HepG2 (cell line): ENCODE data around the gene RNASE7. TPM values are rescaled to one million over a fixed set of nuclear protein-coding genes. Genes with fewer than 3 reads are reported as not detected.

ENCODE experiments used
- ARNT ChIP-seq: fragments of 450-650 bp; IDR thresholded peaks from 2 replicates; pipeline ENCODE4 v1.6.1; 2017
- EHMT2 ChIP-seq: fragments of 200-600 bp; sonication (generic); IDR thresholded peaks from 2 replicates; pipeline ENCODE4 v1.7.0; 2017; ENCODE audit warnings: antibody characterized with exemption, low read depth, low read length, borderline replicate concordance
- HNF4A ChIP-seq: sonication (generic); formaldehyde crosslinking; IDR thresholded peaks from 2 replicates; pipeline ENCODE4 v1.4.0; 2020; ENCODE audit warnings: missing genetic modification reagents
- HOXA9 ChIP-seq: sonication (generic); formaldehyde crosslinking; IDR thresholded peaks from 2 replicates; pipeline ENCODE4 v1.8.1; 2022; ENCODE audit warnings: missing genetic modification reagents, mild to moderate bottlenecking, moderate library complexity, borderline replicate concordance
- IKZF4 ChIP-seq: sonication (generic); formaldehyde crosslinking; IDR thresholded peaks from 2 replicates; pipeline ENCODE4 v1.5.1; 2020; ENCODE audit warnings: borderline replicate concordance, mild to moderate bottlenecking, low read depth, missing genetic modification reagents; ENCODE audit errors: not compliant biosample characterization
- LCORL ChIP-seq, 2 experiments: fragments of 450-650 bp in 1 of 2; sonication (generic) in 1 of 2; formaldehyde crosslinking in 1 of 2; IDR thresholded peaks; 2 replicates each; pipeline versions ENCODE4 v1.5.0 to v1.6.1; 2017 to 2020; ENCODE audit warnings: antibody characterized with exemption in 1 of 2, missing genetic modification reagents in 1 of 2
- TEAD2 ChIP-seq: sonication (generic); formaldehyde crosslinking; IDR thresholded peaks from 2 replicates; pipeline ENCODE4 v1.9.0; 2021; ENCODE audit warnings: missing genetic modification reagents
- ZNF367 ChIP-seq: sonication (generic); formaldehyde crosslinking; IDR thresholded peaks from 2 replicates; pipeline ENCODE4 v1.4.0; 2020; ENCODE audit warnings: missing genetic modification reagents, borderline replicate concordance
- ZNF530 ChIP-seq: sonication (generic); formaldehyde crosslinking; IDR thresholded peaks from 2 replicates; pipeline ENCODE4 v1.5.0; 2020; ENCODE audit warnings: low read depth, mild to moderate bottlenecking, missing genetic modification reagents
- ZNF558 ChIP-seq: sonication (generic); formaldehyde crosslinking; IDR thresholded peaks from 2 replicates; pipeline ENCODE4 v1.9.0; 2022; ENCODE audit warnings: mild to moderate bottlenecking, missing genetic modification reagents, borderline replicate concordance
- ZNF816 ChIP-seq: sonication (generic); formaldehyde crosslinking; IDR thresholded peaks from 2 replicates; pipeline ENCODE4 v1.8.0; 2022; ENCODE audit warnings: missing genetic modification reagents, mild to moderate bottlenecking, borderline replicate concordance
- polyA plus RNA-seq, 8 experiments: library from polyadenylated mRNA; depleted of rRNA in 3 of 8; stranded (reverse) in 7 of 8; unstranded in 1 of 8; fragments of >200 nt; fragmentation: Illumina TruSeq in 4 of 8; extraction: Trizol in 4 of 8; gene quantifications; 2 replicates each; pipeline versions ENCODE4 v1.2.1 to v1.2.3, GENCODE V29; 2011 to 2016; ENCODE audit warnings: low read depth in 4 of 8, missing spikeins in 1 of 8, mixed read lengths in 1 of 8; ENCODE audit not compliant: insufficient read depth in 1 of 8
- total RNA-seq, 5 experiments: library from RNA; depleted of rRNA; stranded (reverse); fragments of >200 nt; fragmentation: Illumina TruSeq; extraction: Trizol; gene quantifications; 2 replicates each; pipeline ENCODE4 v1.2.3, GENCODE V29; 2016; ENCODE audit warnings: low read depth in 1 of 5
- TF ChIP-seq, protein P1 (sequence below): IDR thresholded peaks from 2 replicates; pipeline ENCODE4 v1.6.1; 2016; ENCODE audit warnings: missing compliant biosample characterization, missing genetic modification reagents, borderline replicate concordance
- TF ChIP-seq, protein P2 (sequence below): sonication (generic); formaldehyde crosslinking; IDR thresholded peaks from 2 replicates; pipeline ENCODE4 v1.8.1; 2023; ENCODE audit warnings: mild to moderate bottlenecking, missing genetic modification reagents
- TF ChIP-seq, protein P3 (sequence below): sonication (generic); formaldehyde crosslinking; IDR thresholded peaks from 2 replicates; pipeline ENCODE4 v1.8.0; 2022; ENCODE audit warnings: mild to moderate bottlenecking, missing genetic modification reagents
- TF ChIP-seq, protein P4 (sequence below): sonication (generic); formaldehyde crosslinking; IDR thresholded peaks from 2 replicates; pipeline ENCODE4 v1.9.0; 2021; ENCODE audit warnings: mild to moderate bottlenecking, missing genetic modification reagents

RNASE7 gene
- total and polyA plus RNA-seq, 2 of the 13 experiments (the other 11 are each of a cell fraction or from before 2014, with no cell fraction given): 0.04 TPM; not detected in 1

DNA sequence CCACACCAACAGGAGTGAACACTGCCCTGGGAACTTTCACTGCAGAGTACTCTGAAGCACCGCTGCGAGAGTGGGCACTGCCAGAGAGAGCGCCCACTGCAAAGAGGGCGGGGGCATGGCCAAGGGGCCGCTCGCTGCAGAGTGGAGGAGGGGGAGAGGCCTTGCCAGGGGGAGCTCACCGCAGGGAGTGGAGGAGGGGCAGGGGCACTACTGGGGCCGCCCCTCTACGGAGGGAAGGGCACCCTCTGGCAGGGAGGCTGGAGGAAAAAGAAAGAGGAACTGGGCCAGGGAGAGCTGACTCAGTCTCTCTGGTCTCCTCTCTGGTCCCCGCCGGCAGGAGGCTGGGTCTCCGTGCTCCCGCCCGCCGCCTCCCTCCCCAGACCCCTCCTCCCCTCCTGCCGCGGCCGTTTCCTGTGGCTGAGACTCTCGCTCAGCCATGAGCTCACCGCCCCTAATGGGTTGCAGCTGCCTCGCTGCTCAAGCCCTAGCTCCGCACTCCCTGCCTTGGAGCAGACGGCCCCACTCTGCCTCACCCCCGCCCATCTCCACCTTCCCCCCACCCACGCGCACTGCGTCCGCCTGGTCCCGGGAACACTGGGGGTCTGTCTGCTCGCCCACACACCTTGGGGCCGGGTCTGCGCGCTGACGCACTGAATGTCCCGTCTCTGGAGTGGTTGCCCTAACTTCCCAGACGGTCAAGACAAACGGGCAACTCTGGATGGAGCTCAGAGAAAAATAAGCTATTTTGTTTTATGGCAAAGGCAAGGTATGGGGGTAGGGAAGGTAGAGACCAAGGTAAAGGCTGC, 29.3 kb downstream of the RNASE7 start (continued):
- TF ChIP-seq LCORL (IDR thresholded peaks at IDR 0.05) (no peak), LCORL (CRISPR knock-in tag; IDR thresholded peaks at IDR 0.05) (peak; percentile 48; the same call in 1 of the 2 replicates), ZNF530 (CRISPR knock-in tag) (no peak), ARNT (no peak), ZNF558 (CRISPR knock-in tag) (no peak), ZNF367 (CRISPR knock-in tag) (no peak), TEAD2 (CRISPR knock-in tag) (no peak), HOXA9 (CRISPR knock-in tag) (no peak; the same call in none of the 2 replicates), HNF4A (CRISPR knock-in tag) (no peak), EHMT2 (no peak), IKZF4 (CRISPR knock-in tag) (no peak), ZNF816 (CRISPR knock-in tag) (no peak)
- TF ChIP-seq, protein P1, sequence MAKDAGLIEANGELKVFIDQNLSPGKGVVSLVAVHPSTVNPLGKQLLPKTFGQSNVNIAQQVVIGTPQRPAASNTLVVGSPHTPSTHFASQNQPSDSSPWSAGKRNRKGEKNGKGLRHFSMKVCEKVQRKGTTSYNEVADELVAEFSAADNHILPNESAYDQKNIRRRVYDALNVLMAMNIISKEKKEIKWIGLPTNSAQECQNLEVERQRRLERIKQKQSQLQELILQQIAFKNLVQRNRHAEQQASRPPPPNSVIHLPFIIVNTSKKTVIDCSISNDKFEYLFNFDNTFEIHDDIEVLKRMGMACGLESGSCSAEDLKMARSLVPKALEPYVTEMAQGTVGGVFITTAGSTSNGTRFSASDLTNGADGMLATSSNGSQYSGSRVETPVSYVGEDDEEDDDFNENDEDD (CRISPR knock-in tag): peak; percentile 23; the same call in 1 of the 2 replicates
- TF ChIP-seq, protein P2, sequence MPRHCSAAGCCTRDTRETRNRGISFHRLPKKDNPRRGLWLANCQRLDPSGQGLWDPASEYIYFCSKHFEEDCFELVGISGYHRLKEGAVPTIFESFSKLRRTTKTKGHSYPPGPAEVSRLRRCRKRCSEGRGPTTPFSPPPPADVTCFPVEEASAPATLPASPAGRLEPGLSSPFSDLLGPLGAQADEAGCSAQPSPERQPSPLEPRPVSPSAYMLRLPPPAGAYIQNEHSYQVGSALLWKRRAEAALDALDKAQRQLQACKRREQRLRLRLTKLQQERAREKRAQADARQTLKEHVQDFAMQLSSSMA (CRISPR knock-in tag): no peak
- TF ChIP-seq, protein P3, sequence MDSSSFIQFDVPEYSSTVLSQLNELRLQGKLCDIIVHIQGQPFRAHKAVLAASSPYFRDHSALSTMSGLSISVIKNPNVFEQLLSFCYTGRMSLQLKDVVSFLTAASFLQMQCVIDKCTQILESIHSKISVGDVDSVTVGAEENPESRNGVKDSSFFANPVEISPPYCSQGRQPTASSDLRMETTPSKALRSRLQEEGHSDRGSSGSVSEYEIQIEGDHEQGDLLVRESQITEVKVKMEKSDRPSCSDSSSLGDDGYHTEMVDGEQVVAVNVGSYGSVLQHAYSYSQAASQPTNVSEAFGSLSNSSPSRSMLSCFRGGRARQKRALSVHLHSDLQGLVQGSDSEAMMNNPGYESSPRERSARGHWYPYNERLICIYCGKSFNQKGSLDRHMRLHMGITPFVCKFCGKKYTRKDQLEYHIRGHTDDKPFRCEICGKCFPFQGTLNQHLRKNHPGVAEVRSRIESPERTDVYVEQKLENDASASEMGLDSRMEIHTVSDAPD (CRISPR knock-in tag): no peak
- TF ChIP-seq, protein P4, sequence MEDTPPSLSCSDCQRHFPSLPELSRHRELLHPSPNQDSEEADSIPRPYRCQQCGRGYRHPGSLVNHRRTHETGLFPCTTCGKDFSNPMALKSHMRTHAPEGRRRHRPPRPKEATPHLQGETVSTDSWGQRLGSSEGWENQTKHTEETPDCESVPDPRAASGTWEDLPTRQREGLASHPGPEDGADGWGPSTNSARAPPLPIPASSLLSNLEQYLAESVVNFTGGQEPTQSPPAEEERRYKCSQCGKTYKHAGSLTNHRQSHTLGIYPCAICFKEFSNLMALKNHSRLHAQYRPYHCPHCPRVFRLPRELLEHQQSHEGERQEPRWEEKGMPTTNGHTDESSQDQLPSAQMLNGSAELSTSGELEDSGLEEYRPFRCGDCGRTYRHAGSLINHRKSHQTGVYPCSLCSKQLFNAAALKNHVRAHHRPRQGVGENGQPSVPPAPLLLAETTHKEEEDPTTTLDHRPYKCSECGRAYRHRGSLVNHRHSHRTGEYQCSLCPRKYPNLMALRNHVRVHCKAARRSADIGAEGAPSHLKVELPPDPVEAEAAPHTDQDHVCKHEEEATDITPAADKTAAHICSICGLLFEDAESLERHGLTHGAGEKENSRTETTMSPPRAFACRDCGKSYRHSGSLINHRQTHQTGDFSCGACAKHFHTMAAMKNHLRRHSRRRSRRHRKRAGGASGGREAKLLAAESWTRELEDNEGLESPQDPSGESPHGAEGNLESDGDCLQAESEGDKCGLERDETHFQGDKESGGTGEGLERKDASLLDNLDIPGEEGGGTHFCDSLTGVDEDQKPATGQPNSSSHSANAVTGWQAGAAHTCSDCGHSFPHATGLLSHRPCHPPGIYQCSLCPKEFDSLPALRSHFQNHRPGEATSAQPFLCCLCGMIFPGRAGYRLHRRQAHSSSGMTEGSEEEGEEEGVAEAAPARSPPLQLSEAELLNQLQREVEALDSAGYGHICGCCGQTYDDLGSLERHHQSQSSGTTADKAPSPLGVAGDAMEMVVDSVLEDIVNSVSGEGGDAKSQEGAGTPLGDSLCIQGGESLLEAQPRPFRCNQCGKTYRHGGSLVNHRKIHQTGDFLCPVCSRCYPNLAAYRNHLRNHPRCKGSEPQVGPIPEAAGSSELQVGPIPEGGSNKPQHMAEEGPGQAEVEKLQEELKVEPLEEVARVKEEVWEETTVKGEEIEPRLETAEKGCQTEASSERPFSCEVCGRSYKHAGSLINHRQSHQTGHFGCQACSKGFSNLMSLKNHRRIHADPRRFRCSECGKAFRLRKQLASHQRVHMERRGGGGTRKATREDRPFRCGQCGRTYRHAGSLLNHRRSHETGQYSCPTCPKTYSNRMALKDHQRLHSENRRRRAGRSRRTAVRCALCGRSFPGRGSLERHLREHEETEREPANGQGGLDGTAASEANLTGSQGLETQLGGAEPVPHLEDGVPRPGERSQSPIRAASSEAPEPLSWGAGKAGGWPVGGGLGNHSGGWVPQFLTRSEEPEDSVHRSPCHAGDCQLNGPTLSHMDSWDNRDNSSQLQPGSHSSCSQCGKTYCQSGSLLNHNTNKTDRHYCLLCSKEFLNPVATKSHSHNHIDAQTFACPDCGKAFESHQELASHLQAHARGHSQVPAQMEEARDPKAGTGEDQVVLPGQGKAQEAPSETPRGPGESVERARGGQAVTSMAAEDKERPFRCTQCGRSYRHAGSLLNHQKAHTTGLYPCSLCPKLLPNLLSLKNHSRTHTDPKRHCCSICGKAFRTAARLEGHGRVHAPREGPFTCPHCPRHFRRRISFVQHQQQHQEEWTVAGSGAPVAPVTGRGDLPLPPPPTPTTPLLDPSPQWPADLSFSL (CRISPR knock-in tag): no peak
